ENCODE results near the gene DUSP22.

DUSP22 gene

GRCh38 chr6:332671-333070 is 40.4 kb downstream of the DUSP22 start:
- TF ChIP-seq REST (IDR thresholded peaks at IDR 0.05; ENCODE audit: insufficient read depth in 1 of 2, low read depth in 2 of 2, low read length in 2 of 2) = no peak
- no peak for TF ChIP-seq POLR2AphosphoS5 (IDR thresholded peaks at IDR 0.05; ENCODE audit: low read depth, low read length)
- no peak for TF ChIP-seq TAF1 (IDR thresholded peaks at IDR 0.05; ENCODE audit: borderline replicate concordance, insufficient read depth, low read length)
- TF ChIP-seq SIN3A (IDR thresholded peaks at IDR 0.05; ENCODE audit: borderline replicate concordance, insufficient read depth, low read length) = no peak
- no peak for TF ChIP-seq FOXP2 (optimal IDR thresholded peaks at IDR 0.05; ENCODE audit: borderline replicate concordance, extremely low read depth, extremely low read length, insufficient read depth)

- TF ChIP-seq SIN3A (IDR thresholded peaks at IDR 0.05; ENCODE audit: borderline replicate concordance, insufficient read depth, low read length) (no peak), REST (IDR thresholded peaks at IDR 0.05; ENCODE audit: insufficient read depth in 1 of 2, low read depth in 2 of 2, low read length in 2 of 2) (no peak), FOXP2 (optimal IDR thresholded peaks at IDR 0.05; ENCODE audit: borderline replicate concordance, extremely low read depth, extremely low read length, insufficient read depth) (no peak), POLR2AphosphoS5 (IDR thresholded peaks at IDR 0.05; ENCODE audit: low read depth, low read length) (no peak), TAF1 (IDR thresholded peaks at IDR 0.05; ENCODE audit: borderline replicate concordance, insufficient read depth, low read length) (no peak)
Measured at GRCh38 chr6:333379-334002, 41.2 kb downstream of the DUSP22 start.

- no peak for TF ChIP-seq POLR2AphosphoS5 (IDR thresholded peaks at IDR 0.05; ENCODE audit: low read depth, low read length)
- no peak for TF ChIP-seq TAF1 (IDR thresholded peaks at IDR 0.05; ENCODE audit: borderline replicate concordance, insufficient read depth, low read length)
- TF ChIP-seq REST (IDR thresholded peaks at IDR 0.05; ENCODE audit: insufficient read depth in 1 of 2, low read depth in 2 of 2, low read length in 2 of 2) = no peak
- TF ChIP-seq FOXP2 (optimal IDR thresholded peaks at IDR 0.05; ENCODE audit: borderline replicate concordance, extremely low read depth, extremely low read length, insufficient read depth) = no peak
- TF ChIP-seq SIN3A (IDR thresholded peaks at IDR 0.05; ENCODE audit: borderline replicate concordance, insufficient read depth, low read length) = no peak
Measured at GRCh38 chr6:334536-335510, 42.5 kb downstream of the DUSP22 start.

- TF ChIP-seq FOXP2 (optimal IDR thresholded peaks at IDR 0.05; ENCODE audit: borderline replicate concordance, extremely low read depth, extremely low read length, insufficient read depth) = no peak
- no peak for TF ChIP-seq POLR2AphosphoS5 (IDR thresholded peaks at IDR 0.05; ENCODE audit: low read depth, low read length)
Measured at GRCh38 chr6:335572-335971, 43.3 kb downstream of the DUSP22 start.

- TF ChIP-seq POLR2AphosphoS5 (IDR thresholded peaks at IDR 0.05; ENCODE audit: low read depth, low read length) = no peak
- no peak for TF ChIP-seq REST (IDR thresholded peaks at IDR 0.05; ENCODE audit: insufficient read depth in 1 of 2, low read depth in 2 of 2, low read length in 2 of 2)
- TF ChIP-seq SIN3A (IDR thresholded peaks at IDR 0.05; ENCODE audit: borderline replicate concordance, insufficient read depth, low read length) = no peak
- no peak for TF ChIP-seq FOXP2 (optimal IDR thresholded peaks at IDR 0.05; ENCODE audit: borderline replicate concordance, extremely low read depth, extremely low read length, insufficient read depth)
- no peak for TF ChIP-seq TAF1 (IDR thresholded peaks at IDR 0.05; ENCODE audit: borderline replicate concordance, insufficient read depth, low read length)
Measured at GRCh38 chr6:336159-337114, 44.1 kb downstream of the DUSP22 start.

Data from PFSK-1 (cell line).